Measurements from ENCODE around the gene PLAAT4.

DNA sequence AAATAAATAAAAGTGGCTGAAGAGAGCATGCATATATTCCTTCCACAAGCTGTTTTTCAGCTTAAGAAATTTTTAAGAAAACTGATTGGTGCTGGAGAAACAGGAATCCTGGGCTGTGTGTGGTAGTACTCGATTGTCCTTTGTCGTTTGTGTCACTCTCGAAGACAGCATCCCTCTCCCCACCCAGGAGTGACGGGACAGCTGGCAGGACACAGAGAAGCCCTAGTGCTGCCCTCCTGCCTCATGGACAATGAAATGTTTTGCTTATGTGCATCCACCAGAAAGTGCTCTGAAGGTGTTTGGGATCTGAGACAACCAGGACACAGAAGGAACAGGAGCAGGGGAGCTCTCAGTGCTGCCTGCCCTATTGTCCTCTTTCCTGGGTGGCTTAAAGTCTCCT, 12.8 kb downstream of the PLAAT4 start:
- no peak for TF ChIP-seq SAFB2 (CRISPR knock-in tag; IDR thresholded peaks at IDR 0.05; ENCODE audit: borderline replicate concordance, low read depth)
- TF ChIP-seq CBX5 (CRISPR knock-in tag; IDR thresholded peaks at IDR 0.05; ENCODE audit: borderline replicate concordance) = no peak
- TF ChIP-seq PRPF4 (IDR thresholded peaks at IDR 0.05; ENCODE audit: low read depth, low read length, poor library complexity, severe bottlenecking) = no peak
- TF ChIP-seq, protein P1, sequence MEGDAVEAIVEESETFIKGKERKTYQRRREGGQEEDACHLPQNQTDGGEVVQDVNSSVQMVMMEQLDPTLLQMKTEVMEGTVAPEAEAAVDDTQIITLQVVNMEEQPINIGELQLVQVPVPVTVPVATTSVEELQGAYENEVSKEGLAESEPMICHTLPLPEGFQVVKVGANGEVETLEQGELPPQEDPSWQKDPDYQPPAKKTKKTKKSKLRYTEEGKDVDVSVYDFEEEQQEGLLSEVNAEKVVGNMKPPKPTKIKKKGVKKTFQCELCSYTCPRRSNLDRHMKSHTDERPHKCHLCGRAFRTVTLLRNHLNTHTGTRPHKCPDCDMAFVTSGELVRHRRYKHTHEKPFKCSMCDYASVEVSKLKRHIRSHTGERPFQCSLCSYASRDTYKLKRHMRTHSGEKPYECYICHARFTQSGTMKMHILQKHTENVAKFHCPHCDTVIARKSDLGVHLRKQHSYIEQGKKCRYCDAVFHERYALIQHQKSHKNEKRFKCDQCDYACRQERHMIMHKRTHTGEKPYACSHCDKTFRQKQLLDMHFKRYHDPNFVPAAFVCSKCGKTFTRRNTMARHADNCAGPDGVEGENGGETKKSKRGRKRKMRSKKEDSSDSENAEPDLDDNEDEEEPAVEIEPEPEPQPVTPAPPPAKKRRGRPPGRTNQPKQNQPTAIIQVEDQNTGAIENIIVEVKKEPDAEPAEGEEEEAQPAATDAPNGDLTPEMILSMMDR (CRISPR knock-in tag; IDR thresholded peaks at IDR 0.05) = no peak
- TF ChIP-seq POLR2G (IDR thresholded peaks at IDR 0.05; ENCODE audit: low read depth, low read length) = no peak
- TF ChIP-seq, protein P2, sequence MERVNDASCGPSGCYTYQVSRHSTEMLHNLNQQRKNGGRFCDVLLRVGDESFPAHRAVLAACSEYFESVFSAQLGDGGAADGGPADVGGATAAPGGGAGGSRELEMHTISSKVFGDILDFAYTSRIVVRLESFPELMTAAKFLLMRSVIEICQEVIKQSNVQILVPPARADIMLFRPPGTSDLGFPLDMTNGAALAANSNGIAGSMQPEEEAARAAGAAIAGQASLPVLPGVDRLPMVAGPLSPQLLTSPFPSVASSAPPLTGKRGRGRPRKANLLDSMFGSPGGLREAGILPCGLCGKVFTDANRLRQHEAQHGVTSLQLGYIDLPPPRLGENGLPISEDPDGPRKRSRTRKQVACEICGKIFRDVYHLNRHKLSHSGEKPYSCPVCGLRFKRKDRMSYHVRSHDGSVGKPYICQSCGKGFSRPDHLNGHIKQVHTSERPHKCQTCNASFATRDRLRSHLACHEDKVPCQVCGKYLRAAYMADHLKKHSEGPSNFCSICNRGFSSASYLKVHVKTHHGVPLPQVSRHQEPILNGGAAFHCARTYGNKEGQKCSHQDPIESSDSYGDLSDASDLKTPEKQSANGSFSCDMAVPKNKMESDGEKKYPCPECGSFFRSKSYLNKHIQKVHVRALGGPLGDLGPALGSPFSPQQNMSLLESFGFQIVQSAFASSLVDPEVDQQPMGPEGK (CRISPR knock-in tag; IDR thresholded peaks at IDR 0.05) = no peak
- TF ChIP-seq ZNF709 (CRISPR knock-in tag; IDR thresholded peaks at IDR 0.05) = no peak
- no peak for TF ChIP-seq MXI1 (IDR thresholded peaks at IDR 0.05; ENCODE audit: borderline replicate concordance, low read depth, low read length)
- no peak for TF ChIP-seq ETV6 (CRISPR knock-in tag; conservative IDR thresholded peaks at IDR 0.05)
- TF ChIP-seq, protein P3, sequence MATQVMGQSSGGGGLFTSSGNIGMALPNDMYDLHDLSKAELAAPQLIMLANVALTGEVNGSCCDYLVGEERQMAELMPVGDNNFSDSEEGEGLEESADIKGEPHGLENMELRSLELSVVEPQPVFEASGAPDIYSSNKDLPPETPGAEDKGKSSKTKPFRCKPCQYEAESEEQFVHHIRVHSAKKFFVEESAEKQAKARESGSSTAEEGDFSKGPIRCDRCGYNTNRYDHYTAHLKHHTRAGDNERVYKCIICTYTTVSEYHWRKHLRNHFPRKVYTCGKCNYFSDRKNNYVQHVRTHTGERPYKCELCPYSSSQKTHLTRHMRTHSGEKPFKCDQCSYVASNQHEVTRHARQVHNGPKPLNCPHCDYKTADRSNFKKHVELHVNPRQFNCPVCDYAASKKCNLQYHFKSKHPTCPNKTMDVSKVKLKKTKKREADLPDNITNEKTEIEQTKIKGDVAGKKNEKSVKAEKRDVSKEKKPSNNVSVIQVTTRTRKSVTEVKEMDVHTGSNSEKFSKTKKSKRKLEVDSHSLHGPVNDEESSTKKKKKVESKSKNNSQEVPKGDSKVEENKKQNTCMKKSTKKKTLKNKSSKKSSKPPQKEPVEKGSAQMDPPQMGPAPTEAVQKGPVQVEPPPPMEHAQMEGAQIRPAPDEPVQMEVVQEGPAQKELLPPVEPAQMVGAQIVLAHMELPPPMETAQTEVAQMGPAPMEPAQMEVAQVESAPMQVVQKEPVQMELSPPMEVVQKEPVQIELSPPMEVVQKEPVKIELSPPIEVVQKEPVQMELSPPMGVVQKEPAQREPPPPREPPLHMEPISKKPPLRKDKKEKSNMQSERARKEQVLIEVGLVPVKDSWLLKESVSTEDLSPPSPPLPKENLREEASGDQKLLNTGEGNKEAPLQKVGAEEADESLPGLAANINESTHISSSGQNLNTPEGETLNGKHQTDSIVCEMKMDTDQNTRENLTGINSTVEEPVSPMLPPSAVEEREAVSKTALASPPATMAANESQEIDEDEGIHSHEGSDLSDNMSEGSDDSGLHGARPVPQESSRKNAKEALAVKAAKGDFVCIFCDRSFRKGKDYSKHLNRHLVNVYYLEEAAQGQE (IDR thresholded peaks at IDR 0.05; ENCODE audit: borderline replicate concordance in 1 of 2, low read depth in 1 of 2, low read length in 2 of 2) = no peak
- TF ChIP-seq ZNF225 (CRISPR knock-in tag; IDR thresholded peaks at IDR 0.05) = no peak
- TF ChIP-seq DR1 (CRISPR knock-in tag; IDR thresholded peaks at IDR 0.05) = no peak
